ENCODE measurements around the gene CYREN.

GRCh38 chr7:135215698-135216097 is 45.2 kb upstream of the CYREN start:
- TF ChIP-seq, protein P1, sequence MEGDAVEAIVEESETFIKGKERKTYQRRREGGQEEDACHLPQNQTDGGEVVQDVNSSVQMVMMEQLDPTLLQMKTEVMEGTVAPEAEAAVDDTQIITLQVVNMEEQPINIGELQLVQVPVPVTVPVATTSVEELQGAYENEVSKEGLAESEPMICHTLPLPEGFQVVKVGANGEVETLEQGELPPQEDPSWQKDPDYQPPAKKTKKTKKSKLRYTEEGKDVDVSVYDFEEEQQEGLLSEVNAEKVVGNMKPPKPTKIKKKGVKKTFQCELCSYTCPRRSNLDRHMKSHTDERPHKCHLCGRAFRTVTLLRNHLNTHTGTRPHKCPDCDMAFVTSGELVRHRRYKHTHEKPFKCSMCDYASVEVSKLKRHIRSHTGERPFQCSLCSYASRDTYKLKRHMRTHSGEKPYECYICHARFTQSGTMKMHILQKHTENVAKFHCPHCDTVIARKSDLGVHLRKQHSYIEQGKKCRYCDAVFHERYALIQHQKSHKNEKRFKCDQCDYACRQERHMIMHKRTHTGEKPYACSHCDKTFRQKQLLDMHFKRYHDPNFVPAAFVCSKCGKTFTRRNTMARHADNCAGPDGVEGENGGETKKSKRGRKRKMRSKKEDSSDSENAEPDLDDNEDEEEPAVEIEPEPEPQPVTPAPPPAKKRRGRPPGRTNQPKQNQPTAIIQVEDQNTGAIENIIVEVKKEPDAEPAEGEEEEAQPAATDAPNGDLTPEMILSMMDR (conservative IDR thresholded peaks at IDR 0.05; ENCODE audit: low read length): no peak
- TF ChIP-seq EZH2phosphoT487 (IDR thresholded peaks at IDR 0.05; ENCODE audit: borderline replicate concordance, low read depth, low read length): no peak
